Spleen (tissue), 7 donors: ENCODE results near the gene PRPF40B.

Source experiments
- POLR2A ChIP-seq, 3 donors: fragments of 450-650 bp; IDR thresholded peaks; one replicate each; pipeline ENCODE4 v1.5.1; 2017; ENCODE audit warnings: antibody characterized with exemption in 3 of 3, mild to moderate bottlenecking in 1 of 3
- TF ChIP-seq, protein P1 (sequence below), 11 experiments: fragments of 200-600 bp in 7 of 11; fragments of 450-650 bp in 4 of 11; sonication (generic) in 4 of 11; IDR thresholded peaks in 8 of 11; conservative IDR thresholded peaks in 3 of 11; 1 replicate in 7 of 11; 2 replicates in 4 of 11; pipeline versions ENCODE4 v1.4.0 to v1.8.0; 2016 to 2021; ENCODE audit warnings: antibody characterized with exemption in 11 of 11, inconsistent platforms in 4 of 11, mild to moderate bottlenecking in 1 of 11
- donor health status: DM: no; HTN: no; CAD: no; lungs with moderate emphysema.
- donor health status: DM: no; HTN: no; CAD: no.
- donor health status: DM: no; HTN: no; CAD: no.

DNA sequence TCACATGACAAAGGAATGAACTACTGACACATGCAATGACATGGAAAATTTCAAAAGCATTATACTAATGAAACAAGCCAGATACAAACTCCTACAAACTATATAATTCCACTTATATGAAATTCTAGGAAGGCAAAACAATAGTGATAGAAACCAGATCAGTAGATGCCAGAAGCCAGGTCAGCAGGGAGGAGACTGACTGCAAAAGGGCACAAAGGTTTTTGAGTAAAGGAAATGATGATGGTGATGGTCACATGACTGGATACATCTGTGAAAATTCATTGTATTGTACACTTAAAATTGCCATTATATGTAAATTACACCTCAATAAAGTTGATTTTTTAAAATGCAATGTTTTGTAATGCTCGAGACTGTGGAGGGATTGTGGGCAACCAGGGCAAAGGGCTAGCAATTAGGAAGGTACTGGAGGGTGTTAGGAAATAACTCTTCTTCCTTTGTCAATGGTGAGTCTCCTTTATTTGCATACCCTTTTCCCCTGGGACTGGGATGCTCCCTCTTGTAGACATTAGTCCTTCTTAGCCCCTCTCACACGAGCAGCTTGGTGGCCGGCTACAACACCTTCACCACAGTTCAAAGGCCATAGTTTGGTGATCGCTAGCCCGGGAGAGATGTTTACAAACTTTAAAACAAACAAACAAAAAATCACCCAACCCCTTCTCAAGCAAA lies 6.7 kb upstream of the PRPF40B start:
- TF ChIP-seq, protein P1, sequence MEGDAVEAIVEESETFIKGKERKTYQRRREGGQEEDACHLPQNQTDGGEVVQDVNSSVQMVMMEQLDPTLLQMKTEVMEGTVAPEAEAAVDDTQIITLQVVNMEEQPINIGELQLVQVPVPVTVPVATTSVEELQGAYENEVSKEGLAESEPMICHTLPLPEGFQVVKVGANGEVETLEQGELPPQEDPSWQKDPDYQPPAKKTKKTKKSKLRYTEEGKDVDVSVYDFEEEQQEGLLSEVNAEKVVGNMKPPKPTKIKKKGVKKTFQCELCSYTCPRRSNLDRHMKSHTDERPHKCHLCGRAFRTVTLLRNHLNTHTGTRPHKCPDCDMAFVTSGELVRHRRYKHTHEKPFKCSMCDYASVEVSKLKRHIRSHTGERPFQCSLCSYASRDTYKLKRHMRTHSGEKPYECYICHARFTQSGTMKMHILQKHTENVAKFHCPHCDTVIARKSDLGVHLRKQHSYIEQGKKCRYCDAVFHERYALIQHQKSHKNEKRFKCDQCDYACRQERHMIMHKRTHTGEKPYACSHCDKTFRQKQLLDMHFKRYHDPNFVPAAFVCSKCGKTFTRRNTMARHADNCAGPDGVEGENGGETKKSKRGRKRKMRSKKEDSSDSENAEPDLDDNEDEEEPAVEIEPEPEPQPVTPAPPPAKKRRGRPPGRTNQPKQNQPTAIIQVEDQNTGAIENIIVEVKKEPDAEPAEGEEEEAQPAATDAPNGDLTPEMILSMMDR (IDR thresholded peaks at IDR 0.05 in 8 of 11, conservative IDR thresholded peaks at IDR 0.05 in 3 of 11) = no peak
- TF ChIP-seq POLR2A (IDR thresholded peaks at IDR 0.05) = no peak
